Measurements from ENCODE around the gene HIPK1.
"Not testable (repeated sequence)": the region's sequence is repeated elsewhere in the genome, so short reads cannot be mapped to it uniquely, and the experiment has no call there.

HIPK1 gene

DNA sequence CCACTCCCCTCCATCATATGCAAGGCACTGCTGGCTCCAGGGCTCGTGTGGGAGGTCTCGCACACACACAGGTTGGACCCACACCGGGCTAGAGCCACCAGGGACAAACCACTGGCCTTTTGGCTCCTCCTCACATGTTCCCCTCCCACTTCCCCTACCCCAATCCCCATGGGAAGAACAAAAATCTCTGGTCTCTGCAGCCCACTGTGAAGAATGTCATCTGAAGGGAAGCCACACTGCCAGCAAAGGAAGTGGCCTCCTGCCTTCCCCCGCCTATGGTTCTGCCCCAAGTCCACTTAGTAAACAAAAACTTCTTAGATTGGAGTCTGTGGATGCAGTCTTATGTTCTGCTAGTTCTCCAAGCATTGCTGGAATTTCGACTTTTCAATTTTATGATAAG lies 74.3 kb downstream of the HIPK1 start:
- CTCF ChIA-PET = interaction anchor here (1.1 kb wide), 1 partner anchor 25 kb away, joined by 3 read pairs; no protein-coding TSS in a partner anchor
- no peak for DNase-seq (ENCODE audit: extremely low spot score)
- POLR2A ChIA-PET = no interaction called here
- TF ChIP-seq, protein P1, sequence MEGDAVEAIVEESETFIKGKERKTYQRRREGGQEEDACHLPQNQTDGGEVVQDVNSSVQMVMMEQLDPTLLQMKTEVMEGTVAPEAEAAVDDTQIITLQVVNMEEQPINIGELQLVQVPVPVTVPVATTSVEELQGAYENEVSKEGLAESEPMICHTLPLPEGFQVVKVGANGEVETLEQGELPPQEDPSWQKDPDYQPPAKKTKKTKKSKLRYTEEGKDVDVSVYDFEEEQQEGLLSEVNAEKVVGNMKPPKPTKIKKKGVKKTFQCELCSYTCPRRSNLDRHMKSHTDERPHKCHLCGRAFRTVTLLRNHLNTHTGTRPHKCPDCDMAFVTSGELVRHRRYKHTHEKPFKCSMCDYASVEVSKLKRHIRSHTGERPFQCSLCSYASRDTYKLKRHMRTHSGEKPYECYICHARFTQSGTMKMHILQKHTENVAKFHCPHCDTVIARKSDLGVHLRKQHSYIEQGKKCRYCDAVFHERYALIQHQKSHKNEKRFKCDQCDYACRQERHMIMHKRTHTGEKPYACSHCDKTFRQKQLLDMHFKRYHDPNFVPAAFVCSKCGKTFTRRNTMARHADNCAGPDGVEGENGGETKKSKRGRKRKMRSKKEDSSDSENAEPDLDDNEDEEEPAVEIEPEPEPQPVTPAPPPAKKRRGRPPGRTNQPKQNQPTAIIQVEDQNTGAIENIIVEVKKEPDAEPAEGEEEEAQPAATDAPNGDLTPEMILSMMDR (IDR thresholded peaks at IDR 0.05; ENCODE audit: control extremely low read depth, extremely low read depth, low read depth, missing control alignments) = no peak

DNA sequence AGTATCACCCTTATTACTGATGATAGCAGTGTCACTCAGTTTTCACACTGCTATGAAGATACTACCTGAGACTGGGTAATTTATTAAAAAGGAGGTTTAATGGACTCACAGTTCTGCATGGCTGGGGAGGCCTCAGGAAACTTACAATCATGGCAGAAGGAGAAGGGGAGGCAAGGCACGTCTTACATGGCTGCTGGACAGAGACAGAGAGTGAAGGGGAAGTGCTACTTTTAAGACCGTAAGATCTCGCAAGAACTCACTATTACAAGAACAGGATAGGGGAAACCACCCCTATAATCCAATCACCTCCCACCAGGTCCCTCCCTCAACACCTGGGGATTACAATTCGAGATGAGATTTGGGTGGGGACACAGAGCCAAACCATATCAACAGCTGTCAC lies 77.7 kb downstream of the HIPK1 start:
- DNase-seq (ENCODE audit: extremely low spot score); POLR2A ChIA-PET: not testable (repeated sequence)
- CTCF ChIA-PET = interaction anchor here (0.8 kb wide), 1 partner anchor 55 kb away, joined by 3 read pairs; no protein-coding TSS in a partner anchor

DNA sequence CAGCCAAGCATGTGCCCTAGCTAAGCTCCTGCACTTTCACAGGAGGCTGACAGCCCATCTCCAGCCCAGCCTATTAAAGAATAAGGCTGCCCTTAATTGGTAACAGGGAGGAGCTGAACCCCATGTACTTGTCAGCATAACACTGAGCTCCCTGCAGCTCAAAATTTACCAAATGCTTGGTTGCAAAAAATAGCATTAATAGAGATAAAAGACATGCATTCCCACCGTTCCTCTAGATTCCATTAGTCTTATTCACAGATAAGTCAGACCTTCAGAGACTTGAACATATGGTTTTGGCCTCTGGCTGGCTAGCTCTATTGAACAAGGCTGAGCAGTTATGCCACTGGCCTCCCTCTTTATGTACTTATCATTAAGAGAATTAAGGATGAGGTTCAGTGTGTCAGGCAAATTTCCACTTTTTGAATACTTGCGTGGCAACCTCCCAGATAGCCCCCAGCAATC lies 79.4 kb downstream of the HIPK1 start:
- ChIA-PET POLR2A (no interaction called here), CTCF (interaction anchor here (1.0 to 2.5 kb wide), 4 partner anchors 9 to 274 kb away, joined by 3 to 14 read pairs (median 6); no protein-coding TSS in a partner anchor)
- no peak for DNase-seq (ENCODE audit: extremely low spot score)
- TF ChIP-seq, protein P1 (IDR thresholded peaks at IDR 0.05; ENCODE audit: control extremely low read depth, extremely low read depth, low read depth, missing control alignments) = no peak

DNA sequence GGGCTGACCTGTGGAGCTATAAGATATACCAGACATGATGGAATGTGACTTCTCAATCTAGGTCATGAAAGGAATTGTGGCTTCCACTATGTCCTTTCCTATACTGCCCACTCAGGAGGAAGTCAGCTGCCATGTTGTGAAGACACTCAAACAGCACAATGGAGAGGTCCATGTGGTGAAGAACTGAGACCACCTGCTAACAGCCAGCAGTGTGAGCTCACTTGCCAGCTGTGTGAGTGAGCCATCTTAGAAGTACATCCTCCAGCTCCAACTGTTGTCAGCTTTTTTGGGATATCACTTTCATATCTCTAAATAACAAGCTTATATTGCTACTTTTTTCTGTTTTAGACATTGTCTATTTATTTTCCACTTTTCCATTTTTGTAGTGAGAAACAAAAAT lies 79.9 kb downstream of the HIPK1 start:
- TF ChIP-seq, protein P1 (IDR thresholded peaks at IDR 0.05; ENCODE audit: control extremely low read depth, extremely low read depth, low read depth, missing control alignments) = no peak
- no peak for DNase-seq (ENCODE audit: extremely low spot score)
- ChIA-PET POLR2A (no interaction called here), CTCF (interaction anchor here (1.0 to 2.5 kb wide), 5 partner anchors 8 to 274 kb away, joined by 3 to 14 read pairs (median 7); no protein-coding TSS in a partner anchor)

DNA sequence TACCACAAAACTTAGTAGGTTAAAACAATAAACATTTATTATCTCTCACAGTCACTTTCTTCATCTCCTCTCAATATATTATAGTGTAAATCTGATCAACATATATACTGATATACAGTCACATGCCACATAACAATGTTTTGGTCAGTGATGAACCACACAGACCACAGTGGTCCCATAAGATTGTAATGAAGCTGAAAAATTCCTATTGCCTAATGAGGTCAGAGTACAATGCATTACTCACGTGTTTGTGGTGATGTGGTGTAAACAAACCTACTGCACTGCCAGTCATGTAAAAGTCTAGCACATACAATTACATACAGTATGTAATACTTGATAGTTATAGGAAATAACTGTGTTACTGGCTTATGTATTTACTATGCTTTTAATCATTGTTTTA lies 80.3 kb downstream of the HIPK1 start:
- ChIA-PET POLR2A (no interaction called here), CTCF (interaction anchor here (0.7 to 2.5 kb wide), 6 partner anchors 8 to 273 kb away, joined by 3 to 14 read pairs (median 6); no protein-coding TSS in a partner anchor)
- DNase-seq (ENCODE audit: extremely low spot score) = no peak
- TF ChIP-seq, protein P1 (IDR thresholded peaks at IDR 0.05; ENCODE audit: control extremely low read depth, extremely low read depth, low read depth, missing control alignments) = no peak

DNA sequence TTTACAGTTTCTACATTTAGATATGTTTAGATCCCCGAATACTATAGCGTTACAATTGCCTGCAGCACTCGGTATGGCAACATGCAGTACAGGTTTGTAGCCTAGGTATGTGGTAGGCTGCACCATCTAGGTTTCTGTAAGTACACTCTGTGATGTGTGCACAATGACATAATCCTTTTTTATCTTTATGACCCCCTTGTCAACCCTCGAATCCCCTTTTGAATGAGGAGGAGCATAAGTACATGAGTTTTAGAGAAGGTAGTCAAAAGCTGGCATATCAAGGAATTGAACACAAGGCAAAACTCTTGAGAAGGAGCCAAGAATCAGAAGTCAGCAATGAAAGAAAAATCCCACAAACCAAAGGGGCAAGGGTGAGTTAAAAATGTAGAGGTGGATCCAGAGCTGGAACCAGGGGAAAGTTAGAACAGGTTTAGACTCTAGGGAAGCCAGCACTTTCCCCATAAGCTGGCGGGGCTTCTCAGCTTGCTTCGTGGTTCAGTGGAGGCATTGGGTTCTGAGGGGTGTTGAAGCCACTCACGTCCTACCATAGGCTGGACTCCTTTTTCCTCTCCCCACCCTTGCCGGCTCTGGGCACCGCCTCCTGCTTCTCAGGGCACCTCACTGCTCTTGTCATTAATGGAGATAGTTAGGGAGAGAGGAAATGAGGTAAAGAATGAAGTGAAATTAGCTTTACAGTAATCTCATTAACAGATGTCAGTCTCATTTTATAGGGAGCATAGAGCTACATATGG lies 81.5 kb downstream of the HIPK1 start:
- DNase-seq (ENCODE audit: extremely low spot score) = no peak
- ChIA-PET CTCF (interaction anchor here (1.0 to 2.0 kb wide), 5 partner anchors 10 to 273 kb away, joined by 3 to 7 read pairs (median 3); no protein-coding TSS in a partner anchor), POLR2A (no interaction called here)
- TF ChIP-seq, protein P1 (IDR thresholded peaks at IDR 0.05; ENCODE audit: control extremely low read depth, extremely low read depth, low read depth, missing control alignments) = no peak

DNA sequence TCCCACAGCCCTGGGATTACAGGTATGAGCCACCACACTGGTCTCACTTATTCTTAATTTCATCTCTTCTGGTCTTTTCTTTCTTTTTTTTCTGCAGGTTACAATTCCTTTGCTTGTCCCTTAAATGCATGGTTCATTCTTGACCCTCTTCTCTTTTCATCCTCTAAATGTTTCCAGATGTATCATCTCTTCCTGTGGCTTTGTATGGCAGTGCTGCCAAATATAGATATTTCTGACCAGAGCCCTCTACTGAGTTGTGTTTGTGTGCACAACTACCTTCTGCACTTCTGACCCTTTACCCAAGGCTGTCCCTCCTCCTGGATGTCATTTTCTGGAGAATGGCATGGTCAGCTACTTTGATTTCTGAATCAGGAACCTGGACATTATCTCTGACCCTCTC lies 82.7 kb downstream of the HIPK1 start:
- TF ChIP-seq, protein P1 (IDR thresholded peaks at IDR 0.05; ENCODE audit: control extremely low read depth, extremely low read depth, low read depth, missing control alignments) = no peak

More for the DNA sequence above, 82.7 kb downstream of the HIPK1 start:
- ChIA-PET POLR2A (no interaction called here), CTCF (interaction anchor here (0.9 to 1.2 kb wide), 2 partner anchors 14 to 33 kb away, joined by 3 read pairs; partner anchors contain the start of gene OLFML3)
- DNase-seq (ENCODE audit: extremely low spot score) = no peak

All from GM10248 (cell line).